Hematopoietic multipotent progenitor cell treated with erythropoietin and hydrocortisone succinate and interleukin-3 and kit ligand, for 4 days (in vitro differentiated cells): ENCODE data around the gene MICALL2.

Source experiments
- DNase-seq: peaks from one replicate; pipeline ENCODE4 v3.0.0-alpha.2; 2015

Gene MICALL2

DNA sequence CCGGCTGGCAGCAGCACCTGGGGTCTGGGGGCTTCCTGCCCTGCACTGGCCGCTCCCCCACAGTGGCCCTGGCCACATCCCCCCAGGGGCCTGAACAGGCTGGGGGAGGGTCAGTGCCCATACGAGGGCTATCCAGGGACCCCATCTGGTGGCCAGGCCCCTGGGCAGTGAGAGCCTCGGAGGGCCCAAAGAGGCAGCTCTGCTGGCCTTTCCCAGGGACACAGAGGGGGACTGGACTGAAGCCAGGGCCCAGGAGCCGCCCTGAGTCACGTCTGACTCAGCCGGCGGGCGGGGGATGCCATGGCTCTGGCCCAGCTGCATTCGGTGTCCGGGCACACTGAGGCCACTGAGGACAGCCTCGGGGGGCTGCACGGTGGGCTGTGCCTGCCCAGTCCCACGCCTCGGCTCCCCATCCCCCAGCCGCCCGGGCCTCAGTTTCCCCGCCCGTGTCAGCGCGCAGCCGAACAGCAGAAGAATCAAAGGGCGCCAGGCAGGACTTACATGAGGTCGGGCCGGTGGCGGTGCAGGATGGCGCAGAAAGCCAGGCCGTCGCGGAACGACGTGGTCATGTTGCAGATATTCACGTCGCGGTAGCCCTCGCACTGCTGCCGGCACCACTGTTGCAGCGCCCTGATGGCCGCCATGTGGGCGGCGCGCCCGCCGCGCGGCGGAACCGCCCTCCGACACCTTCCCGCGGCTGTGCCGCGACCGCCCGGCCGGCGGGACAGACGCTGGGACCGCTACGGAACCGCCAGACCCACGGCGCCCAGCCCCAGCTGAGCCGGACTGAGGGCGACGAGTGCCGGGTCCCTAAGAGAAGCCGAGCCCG, at the start of gene MICALL2:
TSS of gene MICALL2 (minus strand) at position 788 of the 829 bp plus-strand sequence. CDS start at position 644, 144 bp downstream.
- DNase-seq: peak; percentile 73

DNA sequence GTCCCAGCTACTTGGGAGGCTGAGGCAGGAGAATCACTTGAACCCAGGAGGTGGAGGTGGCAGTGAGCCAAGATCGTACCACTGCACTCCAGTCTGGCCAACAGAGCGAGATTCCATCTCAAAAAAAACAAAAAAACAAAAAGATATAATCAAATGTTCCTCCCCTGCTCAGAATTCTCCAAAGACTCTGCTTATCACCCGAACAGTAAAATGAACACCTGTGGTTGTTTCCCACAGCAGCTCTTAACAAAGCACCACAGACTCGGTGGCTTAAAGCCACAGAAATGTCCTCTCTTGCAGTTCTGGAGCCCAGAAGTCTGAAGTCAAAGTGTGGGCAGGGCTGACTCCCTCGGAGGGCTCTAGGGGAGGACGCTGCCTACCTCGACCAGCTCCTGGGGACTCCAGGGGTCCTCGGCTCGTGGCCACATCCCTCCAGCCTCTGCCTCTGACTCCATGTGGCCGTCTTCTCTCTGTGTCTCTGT, 49.0 kb upstream of the MICALL2 start:
- DNase-seq: peak; percentile 88

DNA sequence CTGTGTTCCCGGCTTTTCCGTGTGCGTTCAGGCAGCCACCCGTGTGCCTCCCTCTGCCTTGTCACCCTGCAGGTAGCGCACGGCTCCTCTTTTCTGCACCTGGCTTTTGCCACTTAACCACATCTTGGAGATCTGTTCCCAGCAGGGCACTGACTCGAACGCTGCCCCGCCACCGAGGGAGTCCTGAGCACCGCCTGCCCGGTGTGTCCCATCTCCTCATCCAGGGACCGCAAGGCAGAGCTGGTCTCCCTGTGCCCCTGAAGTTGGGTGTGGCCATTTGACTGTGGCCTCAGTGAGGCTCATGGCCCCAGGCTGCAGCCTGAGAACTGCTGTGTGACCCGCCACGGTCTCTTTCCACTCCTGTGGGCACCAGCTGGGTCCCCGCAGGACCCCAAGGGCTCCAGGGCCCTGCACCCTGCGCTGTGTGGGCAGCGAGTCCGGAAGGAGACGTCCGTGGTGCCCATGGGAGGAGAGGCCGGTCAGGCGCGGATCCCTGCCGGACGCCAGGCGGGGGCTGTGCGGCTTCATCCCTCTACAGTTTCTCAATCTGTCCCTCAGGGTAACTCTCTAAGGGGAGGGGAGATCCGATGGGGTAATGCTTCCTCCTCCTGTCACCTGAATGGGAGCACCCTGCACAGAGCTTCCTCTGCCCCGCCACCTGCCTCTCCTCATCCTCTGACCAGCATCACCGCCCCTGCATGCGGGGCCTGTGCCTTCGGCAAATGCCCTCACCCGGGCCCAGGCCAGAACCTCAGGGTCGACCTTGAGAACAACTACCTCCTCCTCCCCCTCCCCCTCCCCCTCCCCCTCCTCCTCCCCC, 46.7 kb upstream of the MICALL2 start:
- peak; percentile 59 for DNase-seq

DNA sequence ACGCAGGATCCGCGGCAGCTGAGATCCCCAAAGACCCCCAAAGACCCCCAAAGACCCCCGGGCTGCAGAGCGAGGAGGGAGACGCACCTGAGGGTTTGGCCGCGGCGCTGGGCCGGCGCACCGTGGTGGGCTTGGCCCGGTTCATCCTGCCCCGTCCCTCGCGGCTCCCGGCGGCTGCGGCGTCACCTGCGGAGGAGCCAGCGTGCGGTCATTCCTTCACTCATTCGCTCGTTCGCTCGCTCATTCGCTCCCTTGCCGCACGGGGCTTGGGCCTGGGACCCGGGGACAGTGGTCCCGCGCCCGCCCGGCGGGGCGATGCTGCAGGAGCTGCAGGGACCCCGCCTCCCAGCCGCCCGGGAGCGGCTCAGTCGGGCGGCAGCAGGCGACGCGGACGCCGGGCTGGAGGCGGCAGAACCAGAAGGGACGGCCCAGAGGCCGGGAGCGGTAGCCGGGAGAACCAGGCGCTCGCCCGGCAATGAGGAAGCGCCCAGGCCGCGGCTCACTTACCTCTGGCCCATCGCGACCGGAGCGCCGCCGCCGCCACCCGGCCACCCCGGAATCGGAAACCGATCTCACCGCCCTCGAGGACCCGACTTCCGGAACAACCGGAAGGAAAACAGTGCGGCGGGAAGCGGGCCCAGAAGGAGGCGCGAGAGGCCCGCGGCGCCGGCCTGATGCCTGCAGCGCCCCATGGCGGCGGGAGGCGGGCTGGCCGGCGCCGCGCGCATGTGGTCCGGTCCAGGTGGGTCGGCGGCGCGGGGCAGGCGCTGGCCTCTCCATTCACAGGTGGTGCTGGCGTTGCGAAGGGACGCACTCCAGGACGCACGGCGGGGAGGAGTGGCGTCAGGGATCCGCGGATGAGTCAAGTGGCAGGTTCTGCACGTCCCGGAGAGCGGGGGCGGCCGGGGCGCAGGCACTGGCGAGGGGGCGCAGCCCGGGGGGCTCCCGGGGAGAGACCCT, 44.8 kb upstream of the MICALL2 start, which contains the start of gene INTS1:
TSS of gene INTS1 (minus strand) at position 574 of the 960 bp plus-strand sequence. CDS start at position 145, 429 bp downstream.
- DNase-seq: peak; percentile 97

DNA sequence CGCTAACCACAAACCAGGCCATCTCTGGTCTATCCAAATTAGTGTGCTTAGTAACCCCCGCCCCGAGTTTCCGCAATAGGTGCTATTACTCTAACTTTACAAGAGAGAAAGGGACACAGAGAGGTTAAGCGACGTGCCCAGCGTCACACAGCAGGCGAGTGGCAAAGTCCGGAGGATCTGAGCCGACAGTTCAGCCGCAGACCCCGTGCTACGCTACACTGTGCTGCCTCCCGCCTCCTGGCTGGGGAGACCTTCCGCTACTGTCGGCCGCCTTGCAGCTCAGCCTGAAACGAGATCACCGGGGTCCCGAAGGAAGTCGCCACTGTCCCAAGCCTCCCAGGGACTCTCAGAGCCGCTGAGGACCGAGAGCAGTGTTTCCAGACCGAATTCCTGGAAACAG, 44.1 kb upstream of the MICALL2 start:
- peak; percentile 41 for DNase-seq

DNA sequence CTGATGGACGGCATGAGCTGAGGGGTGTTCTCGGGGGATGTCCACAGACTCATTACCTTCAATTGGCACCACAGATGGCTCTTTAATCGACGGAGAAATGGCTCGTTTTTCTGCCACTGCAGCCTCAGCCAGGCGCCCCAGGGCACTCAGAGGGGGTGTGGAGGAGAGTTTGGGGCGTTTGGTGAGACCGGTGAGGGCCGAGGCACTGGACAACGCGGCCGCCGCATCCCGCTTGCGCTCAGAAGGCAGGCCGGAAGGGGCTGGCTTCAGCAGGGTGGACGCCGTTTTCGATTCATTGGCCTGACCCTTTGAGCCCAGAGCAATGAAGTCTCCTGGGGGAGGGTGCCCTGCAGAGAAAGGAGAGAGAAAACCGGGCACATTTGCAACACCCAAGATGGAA, 43.6 kb upstream of the MICALL2 start:
- no peak for DNase-seq

DNA sequence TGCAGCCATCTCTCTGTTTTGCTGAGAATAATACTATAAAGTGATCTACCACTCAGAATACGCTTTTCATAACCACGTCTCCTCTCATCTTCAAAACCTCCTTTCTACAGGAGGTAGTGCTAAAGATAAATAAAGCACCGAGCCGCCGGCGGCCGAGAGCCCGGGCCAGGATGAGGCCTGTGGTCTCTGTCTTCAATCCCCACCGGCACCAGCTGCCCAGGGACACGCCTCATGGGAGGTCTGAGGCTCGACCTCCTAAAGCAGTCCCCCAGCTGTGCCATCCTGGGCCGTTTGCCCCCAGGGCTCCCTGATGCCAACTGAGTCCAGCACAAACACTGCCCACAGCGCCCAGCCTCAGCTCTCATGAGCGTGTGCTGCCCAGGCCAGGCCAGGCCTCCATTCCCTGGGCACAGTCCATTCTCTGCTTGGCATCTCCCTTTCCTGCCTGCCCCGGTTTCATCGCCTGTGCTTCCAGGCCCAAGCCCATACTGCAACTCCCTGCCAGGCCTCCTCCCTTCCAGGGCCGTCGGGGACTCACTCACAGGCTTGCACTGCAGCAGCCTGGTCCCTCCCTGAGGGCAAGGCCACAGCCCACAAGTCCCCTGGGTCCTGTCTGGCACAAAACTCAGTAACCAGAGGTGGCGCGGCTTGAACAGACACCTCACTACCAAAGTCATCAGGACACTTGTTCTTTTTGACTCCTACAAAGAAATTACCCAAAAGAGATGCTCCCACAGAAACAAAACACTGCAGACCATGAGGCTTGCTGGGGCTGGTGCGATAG, 42.4 kb upstream of the MICALL2 start:
- no peak for DNase-seq

DNA sequence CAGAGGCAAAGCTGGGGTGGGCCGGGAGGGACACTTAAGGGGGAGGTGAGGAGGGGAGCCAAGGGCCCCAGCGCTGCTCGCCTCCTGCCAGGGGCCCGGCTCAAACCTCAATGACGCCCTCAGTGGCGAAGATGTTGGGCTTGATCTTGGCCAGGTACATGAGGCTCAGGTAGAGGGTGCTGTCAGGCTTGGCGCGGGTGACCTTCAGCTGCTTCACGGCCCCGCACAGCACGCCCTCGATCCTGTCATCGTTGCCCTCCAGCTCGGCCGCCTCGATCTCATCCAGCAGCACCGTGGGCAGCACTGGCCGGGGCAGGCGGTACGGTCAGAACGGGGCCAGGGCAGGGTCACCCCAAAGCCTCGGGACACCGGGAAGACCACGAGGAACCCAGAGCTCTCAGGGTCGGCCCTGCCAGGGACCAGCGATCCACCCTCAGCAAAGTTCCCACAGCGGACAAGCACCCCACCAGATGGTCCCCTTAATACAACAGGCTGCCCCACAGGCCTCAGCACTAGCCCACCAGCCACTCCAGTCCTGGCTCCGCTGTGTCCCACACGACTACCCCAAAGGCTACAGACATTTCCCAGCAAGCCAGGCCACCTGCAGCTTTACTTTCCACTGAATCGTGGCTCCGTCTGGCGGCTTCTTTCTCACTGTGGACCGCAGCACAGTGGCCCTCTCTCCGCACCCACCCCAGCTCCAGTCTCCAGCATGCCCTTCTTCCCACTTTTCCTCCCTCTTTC, 41.0 kb upstream of the MICALL2 start:
- no peak for DNase-seq

GRCh38 chr7:1499367-1500029, 40.2 kb upstream of the MICALL2 start:
- DNase-seq: no peak

GRCh38 chr7:1498370-1499305, 39.4 kb upstream of the MICALL2 start:
- no peak for DNase-seq

- no peak for DNase-seq
Measured at GRCh38 chr7:1497293-1497927, 38.1 kb upstream of the MICALL2 start.

DNA sequence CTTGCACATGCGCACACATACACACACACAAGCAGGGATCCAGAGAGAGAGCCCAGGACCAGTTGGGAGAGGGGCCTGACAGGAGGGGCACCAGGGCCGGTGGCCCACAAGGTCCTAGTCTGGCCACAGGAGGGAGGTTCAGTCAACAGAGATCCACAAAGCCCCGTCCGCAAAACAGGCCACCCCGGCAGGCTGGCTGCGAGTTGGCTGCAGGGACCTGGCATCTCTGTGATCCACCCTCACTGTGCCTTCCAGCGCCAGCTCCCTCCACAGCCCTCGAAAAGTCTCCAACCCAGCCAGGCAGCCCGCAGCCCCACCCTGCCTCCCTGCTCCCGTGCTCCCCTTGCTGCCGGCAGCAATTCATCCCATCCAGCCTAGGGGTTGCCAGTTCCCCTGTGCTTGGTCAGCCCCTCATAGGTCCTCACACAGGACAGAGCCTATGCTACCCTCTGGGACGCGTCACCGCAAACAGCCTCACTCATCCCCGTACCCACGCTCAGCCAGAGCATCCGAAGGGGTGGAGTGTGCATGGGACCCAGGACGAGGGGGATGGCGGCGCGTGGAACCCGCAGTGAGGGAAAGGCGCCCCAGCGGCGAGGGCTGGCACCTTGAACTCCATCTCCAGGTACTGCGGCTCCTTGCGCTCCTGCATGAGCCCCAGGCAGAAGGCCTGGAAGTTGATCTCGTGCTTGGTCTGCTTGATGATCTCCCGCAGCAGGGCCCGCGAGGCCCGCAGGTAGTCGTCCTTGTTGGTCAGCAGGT, 37.4 kb upstream of the MICALL2 start:
- no peak for DNase-seq

- no peak for DNase-seq
Measured at GRCh38 chr7:1495564-1496242, 36.4 kb upstream of the MICALL2 start.

GRCh38 chr7:1494866-1495563, 35.7 kb upstream of the MICALL2 start:
- DNase-seq: no peak

- no peak for DNase-seq
Measured at GRCh38 chr7:1494447-1494846, 35.2 kb upstream of the MICALL2 start.

GRCh38 chr7:1493571-1493970, 34.3 kb upstream of the MICALL2 start:
- no peak for DNase-seq

DNA sequence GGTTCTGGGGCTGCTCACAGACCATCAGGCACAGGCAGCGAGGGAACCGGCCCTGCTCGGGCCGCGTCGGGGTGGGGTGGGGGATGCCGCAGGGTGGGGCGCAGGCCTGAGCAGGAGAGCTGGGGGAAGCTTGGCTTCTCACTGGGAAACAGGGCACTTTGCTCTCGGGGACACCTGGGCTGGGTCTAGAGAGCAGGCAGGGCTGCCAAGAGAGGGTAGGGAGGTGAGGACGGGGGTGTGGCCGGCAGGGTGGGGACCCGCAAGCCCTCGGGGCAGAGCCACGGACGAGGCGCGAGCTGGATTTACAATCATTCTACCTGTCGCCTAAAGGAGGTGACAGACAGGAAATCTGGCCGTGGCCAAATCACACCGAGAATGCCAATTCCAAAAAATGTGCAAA, 33.9 kb upstream of the MICALL2 start:
- DNase-seq: no peak
